NCI-H2196 treated with DMSO at 0.1 percent for 48 hours (cell line): Measurements from ENCODE around the gene TNRC6B.
A peak's percentile ranks its signal among the peaks of the same experiment; 100 is the strongest.
"Not testable (repeated sequence)": the region's sequence is repeated elsewhere in the genome, so short reads cannot be mapped to it uniquely, and the experiment has no call there.

Experiments
- DNase-seq: peaks from one replicate; lab custom pipeline; 2025; ENCODE audit not compliant: unreplicated experiment; lab: John Stamatoyannopoulos, UW

Gene TNRC6B

GRCh38 chr22:40348025-40348658, 170.4 kb downstream of the TNRC6B start:
- DNase-seq = peak; percentile 35

DNA sequence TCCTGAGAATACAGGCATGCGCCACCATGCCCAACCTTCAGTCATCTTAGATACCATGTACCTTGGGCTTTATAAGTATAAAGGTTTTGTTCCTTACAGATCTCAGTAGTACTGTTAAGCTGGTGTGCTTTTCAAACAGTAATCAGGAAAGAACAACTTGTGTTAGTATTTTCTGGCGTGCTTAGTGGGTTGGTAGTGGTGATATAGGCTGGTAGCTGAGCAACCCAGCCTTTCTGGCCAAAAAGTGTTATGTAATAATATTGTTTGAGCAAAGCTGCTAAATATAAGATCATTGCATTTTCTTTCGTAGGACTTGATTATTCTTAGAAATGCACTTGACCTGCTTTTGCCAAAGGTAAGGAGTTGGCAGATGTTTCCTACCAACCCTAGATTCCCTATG, 175.0 kb downstream of the TNRC6B start:
- no peak for DNase-seq

GRCh38 chr22:40361100-40361499, 183.4 kb downstream of the TNRC6B start:
- DNase-seq = no peak

DNA sequence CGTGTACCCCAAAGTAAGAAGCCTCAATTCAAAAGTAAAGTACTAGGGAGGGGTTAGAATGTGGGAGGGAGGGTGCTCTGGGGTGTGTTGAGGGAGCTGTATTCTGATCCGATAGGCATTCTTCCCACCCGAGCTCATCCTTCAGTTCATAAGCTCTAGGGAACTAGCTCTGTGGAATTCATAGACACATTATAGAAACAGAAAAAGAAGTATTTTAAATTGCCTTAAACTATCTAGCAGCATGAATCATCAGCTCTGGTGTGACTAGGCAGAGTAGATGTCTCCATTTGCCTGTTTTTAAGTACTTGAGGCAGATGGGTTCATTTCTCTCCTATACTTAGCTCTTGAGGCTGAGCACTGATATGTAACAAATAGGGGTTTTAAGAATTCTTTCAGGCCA, 185.3 kb downstream of the TNRC6B start:
- DNase-seq = no peak

DNA sequence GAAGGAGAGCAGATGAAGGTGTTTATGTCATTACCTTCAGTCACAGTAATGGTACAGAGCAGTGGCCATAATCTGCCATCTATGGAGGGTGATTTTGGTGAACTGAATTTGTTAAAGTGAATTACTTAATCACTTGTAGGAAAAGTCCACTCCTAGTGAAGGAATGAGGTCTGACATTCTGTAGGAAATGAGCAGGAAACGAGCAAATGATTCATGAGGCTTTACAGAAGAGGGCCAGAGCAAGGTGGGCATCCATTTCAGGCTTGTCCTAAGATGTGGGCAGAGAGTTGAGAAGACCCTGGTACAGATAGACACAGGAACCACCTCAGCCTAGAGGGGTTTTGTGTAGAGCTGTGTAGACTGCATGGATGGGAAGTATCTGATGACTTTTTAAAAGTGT, 186.7 kb downstream of the TNRC6B start:
- DNase-seq = no peak

DNA sequence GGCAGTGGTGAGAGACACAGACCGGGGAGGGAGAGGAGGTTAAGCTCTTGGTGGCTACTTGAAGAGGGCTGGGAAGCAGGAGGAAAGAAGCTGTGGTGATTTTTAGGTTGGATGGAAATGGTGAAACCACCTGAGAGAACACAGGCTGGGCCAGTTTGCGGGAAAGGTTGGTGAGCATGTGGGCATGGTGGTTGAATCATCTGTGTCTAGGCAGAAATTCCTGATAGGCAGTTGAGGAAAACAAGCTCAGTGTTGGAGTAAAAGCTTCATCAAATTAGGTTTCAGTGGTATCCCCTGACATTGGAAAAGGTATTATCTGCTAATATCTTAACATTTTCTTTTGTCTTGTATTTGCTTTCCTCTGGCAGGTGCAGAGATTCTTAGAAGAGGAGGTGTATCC, 188.3 kb downstream of the TNRC6B start:
- no peak for DNase-seq

DNA sequence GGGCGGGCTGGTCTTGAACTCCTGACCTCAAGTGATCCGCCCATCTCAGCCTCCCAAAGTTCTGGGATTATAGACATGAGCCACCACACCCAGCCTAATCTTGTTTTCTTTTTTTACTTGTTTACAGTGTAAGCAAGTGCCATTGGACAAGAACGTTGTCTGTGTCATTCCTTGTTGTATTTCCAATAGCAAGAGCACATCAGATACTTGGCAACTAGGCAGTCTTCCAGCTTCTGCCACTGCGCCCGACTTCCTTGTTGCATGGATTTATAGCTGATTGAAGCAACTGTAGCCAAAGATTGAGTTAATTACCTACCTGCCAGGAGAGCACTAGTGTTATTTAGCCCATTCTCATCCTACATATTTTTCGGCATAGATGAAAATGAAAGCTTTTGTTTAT, 189.6 kb downstream of the TNRC6B start:
- no peak for DNase-seq

DNA sequence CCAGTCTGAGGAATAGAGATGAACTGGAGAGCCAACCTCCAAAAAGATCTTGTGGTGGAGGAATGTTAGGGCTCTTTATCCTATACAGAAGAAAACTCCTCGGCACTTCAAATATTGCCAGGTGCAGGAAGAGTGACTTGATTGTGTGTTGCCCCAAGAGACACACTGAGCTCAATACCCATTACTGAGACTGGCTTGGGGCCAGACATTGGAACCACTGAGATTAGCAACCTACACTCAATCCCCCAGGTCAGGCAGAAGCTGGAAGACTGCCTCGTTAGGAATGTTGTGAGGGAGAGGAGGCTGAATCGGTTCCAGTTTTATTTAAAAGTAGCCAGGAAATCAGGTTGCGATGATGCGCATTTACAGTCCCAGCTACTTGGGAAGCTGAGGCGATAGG, 190.3 kb downstream of the TNRC6B start:
- no peak for DNase-seq

DNA sequence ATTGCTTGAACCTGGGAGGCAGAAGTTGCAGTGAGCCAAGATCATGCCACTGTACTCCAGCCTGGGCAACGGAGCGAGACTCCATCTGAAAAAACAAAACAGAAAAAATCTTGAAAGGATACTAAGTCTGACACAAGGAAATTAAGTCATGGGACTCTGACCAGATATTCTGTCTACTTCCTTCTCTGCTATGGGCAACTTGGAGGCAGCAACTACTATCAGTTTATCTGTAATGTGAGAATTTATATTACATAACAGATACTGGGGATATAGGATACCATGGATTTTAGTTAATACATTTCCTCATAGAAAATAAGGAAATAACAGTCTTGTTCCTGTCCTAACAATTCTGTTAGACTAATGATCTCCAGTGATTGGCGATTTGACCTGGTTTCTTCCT, 191.1 kb downstream of the TNRC6B start:
- DNase-seq = no peak

DNA sequence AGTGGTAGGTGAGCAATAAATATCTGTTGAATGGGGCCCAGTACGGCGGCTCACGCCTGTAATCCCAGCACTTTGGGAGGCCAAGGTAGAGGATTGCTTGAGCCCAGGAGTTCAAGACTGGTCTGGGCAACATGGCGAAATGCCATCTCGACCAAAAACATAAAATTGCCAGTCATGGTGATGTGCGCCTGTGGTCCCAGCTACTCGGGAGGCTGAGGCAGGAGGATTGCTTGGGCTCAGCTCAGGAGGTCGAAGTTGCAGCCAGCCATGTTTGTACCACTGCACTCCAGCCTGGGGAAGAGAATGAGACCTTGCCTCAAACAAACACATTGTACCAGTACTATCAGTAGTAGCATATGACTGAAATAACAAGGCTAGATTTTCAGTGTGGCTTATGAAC, 196.8 kb downstream of the TNRC6B start:
- no peak for DNase-seq

DNA sequence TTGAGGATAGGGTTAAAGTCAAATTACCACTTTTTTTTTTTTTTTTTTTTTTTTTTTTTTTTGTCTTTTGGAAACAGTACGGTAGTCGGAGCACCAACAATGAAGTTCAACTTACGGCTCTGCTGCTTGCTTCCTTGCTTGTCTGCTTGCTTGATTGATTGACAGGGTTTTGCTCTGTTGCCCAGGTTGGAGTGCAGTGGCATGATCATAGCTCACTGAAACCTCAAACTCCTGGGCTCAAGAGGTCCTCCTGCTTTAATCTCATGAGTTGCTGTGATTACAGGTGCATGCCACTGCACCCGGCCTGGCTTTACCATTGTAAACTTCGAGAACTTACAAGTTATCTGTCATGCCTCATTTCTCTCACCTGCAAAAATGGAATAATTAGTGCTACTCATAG, 198.4 kb downstream of the TNRC6B start:
- DNase-seq = no peak

GRCh38 chr22:40377931-40378330, 200.2 kb downstream of the TNRC6B start:
- no peak for DNase-seq

DNA sequence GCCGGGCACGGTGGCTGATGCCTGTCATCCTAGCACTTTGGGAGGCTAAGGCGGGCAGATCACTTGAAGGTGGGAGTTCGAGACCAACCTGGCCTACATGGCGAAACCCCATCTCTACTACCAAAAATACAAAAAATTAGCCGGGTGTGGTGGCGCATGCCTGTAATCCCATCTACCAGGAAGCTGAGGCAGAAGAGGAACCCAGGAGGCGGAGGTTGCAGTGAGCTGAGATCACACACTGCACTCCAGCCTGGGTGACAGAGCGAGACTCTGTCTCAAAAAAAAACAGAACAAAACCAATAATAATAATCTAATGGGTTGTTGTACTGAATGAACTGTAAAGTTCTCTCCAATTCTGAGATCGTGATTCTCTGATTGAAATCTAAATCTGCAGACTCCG, 200.7 kb downstream of the TNRC6B start:
- not testable (repeated sequence) for DNase-seq

DNA sequence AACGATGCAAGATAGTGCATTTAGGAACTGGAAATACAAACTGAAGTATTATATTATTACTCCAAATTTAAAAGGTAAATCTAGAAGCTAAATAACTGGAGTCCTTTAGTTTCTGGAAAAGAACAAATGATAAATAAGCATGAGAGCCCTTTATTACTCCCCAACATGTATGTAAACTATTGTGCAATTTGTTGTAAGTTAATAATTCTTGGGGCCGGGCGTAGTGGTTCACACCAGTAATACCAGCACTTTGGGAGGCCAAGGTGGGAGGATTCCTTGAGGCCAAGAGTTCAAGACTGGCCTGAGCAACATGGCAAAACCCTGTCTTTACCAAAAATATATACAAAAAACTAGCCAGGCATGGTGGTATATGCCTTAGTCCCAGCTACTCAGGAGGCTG, 203.7 kb downstream of the TNRC6B start:
- DNase-seq = no peak

DNA sequence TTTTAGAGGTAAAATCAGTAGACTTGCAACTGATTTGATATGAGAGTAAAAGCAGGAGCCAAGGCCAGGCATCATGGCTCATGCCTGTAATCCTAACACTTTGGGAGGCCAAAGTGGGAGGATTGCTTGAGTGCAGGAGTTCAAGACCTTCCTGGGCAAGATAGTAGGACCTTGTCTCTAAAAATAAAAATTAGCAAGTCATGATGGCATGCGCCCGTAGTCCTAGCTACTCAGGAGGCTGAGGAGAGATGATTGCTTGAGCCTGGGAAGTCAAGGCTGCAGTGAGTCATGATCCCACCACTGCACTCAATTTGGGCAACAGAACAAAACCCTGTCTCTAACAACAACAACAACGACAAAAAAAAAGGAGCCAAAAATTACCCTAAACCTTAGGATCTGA, 206.2 kb downstream of the TNRC6B start:
- DNase-seq = no peak

- DNase-seq = no peak
Observed at GRCh38 chr22:40385036-40385782, 207.5 kb downstream of the TNRC6B start.
